Cortex of kidney (tissue), 1 donor: ENCODE results near the gene ETNK2.
"Not testable (repeated sequence)": the region's sequence is repeated elsewhere in the genome, so short reads cannot be mapped to it uniquely, and the experiment has no call there.

Experiments
- DNase-seq: peaks from one replicate; lab custom pipeline; 2025; lab: John Stamatoyannopoulos, UW

ETNK2 gene

DNA sequence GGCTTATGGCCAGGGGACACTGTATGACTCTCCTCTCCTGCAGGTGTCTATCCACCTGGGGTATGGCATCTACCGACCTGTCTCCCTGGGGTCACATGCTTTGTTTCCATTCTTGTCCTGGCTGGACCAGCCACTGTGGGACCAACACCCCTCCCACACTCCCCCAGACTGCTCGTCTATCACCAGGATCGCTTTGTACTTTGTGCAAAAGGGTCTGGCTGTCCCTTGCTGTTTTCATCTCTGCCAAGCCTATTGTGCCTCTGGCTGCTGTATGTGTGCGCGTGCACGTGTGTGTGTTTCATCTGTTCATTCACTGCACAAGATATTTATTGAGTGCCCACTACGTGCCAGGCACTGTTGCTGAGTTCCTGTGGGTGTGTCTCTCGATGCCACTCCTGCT lies 25.5 kb downstream of the ETNK2 start:
- no peak for DNase-seq

- no peak for DNase-seq
Observed at GRCh38 chr1:204125759-204126351, 26.0 kb downstream of the ETNK2 start.

GRCh38 chr1:204124639-204125038 lies 27.2 kb downstream of the ETNK2 start:
- DNase-seq: no peak

DNA sequence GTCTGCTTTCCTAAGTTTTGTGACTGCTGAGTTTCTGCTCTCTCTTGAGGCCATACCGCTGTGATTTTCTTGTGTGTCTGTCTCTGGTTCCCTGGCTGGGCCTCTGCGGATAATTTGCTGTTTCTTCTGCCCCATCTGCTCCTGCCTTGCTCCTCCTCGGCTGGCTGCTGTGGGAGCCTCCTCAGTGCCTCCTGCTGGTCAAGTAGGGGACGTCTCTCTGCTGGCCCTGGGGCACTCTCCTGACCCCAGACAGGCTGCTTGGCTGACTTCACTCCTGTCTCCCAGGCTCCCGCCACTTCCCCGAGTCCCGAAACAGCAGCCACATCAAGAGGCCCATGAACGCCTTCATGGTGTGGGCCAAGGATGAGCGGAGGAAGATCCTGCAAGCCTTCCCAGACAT lies 28.5 kb downstream of the ETNK2 start:
- DNase-seq: no peak

GRCh38 chr1:204121840-204122555 lies 29.8 kb downstream of the ETNK2 start:
- no peak for DNase-seq

- DNase-seq: no peak
Observed at GRCh38 chr1:204116539-204116938, 35.3 kb downstream of the ETNK2 start.

DNA sequence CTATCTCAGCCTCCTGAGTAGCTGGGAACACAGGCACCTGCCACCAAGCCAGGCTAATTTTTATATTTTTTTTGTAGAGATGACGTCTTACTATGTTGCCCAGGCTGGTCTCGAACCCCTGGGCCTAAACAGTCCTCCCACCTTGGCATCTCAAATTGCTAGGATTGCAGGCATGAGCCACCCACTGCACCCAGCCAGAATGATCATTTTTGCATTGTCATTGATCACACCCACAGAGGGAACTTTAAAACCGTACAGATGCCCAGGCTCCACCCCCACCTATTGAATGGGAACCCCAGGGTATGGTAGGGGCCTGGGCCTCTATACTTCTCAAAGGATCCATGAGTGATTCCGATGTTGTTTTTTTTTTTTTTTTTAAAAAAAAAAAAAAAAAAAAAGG lies 36.7 kb downstream of the ETNK2 start:
- no peak for DNase-seq

GRCh38 chr1:204114606-204115005 lies 37.2 kb downstream of the ETNK2 start:
- DNase-seq: no peak

DNA sequence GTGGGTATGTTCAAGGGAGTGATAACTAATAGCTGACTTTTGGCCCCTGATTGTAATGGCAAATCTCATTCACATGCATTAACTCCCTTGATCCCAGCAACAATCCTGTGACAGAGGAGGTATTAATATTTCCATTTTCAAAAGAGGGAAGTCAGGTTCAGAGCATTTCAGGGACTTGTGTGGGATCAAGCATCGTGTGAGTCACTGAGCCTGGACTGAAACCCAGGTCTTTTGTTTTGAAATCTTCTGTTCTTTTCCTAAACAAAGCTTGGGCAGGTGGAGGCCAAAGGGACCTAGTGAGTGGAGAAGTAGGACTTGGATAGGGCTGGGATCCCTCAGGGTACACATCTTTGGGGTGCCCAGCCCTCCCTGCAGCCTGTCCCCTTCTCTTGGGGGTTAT lies 37.9 kb downstream of the ETNK2 start:
- no peak for DNase-seq

GRCh38 chr1:204112876-204113730 lies 38.7 kb downstream of the ETNK2 start:
- no peak for DNase-seq

- no peak for DNase-seq
Observed at GRCh38 chr1:204110894-204111633, 40.8 kb downstream of the ETNK2 start.

DNA sequence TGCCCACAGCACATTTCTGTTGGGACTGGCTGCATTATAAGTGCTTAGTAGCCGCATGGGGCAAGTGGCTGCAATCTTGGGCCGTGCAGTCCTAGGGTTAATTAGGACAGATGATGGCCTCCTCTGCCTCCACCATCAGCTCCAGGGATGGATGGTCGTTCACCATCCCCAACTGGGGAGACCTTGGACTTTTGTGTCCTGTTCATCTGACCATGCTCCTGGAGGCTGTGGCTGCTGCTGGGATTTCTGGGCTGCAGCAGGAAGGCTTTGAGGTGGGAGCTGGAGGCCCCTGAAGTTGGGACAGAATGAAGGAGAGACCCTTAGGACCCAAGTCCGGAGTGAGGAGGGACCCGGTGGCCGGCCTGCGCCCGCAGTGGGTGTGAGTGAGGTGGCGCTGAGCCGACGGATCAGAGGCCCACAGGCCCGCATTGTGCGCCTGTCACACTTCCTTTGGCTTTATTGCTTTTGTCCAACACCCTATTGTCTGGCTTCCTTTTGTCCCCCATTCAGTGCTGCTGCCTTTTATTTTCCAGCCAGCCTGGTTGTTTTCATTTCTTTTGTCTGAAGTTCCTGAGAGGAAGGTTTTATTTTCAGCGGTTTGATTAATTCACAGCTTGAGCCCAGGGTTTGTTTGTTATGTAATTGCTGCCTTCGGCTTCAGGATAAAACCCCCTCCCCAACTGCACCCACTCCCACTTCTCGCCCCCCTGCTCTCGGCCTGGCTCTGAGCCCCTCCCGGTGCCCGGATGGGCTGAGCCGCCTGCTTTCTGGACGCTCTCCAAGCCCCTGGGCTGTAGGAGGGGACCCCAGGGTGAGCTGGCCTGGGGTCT lies 43.3 kb downstream of the ETNK2 start:
- DNase-seq: no peak

DNA sequence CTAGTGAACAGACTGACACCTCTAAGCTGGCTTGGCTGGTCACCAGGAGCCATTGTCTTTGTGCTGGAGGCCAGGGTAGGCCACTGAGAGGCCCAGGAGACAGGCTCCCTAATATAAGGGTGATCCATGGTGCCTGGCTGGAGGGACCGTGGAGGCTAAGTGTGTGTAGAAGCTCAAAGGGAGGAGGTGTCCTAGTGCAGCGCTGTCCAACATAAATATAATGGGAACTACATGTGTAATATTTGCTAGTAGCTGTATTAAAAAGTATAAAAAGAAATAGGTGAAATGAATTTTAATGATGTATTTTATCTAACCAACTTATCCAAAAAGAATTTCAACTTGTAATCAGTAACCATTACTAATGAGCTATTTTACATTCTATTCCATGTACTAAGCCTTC lies 44.0 kb downstream of the ETNK2 start:
- DNase-seq: no peak

DNA sequence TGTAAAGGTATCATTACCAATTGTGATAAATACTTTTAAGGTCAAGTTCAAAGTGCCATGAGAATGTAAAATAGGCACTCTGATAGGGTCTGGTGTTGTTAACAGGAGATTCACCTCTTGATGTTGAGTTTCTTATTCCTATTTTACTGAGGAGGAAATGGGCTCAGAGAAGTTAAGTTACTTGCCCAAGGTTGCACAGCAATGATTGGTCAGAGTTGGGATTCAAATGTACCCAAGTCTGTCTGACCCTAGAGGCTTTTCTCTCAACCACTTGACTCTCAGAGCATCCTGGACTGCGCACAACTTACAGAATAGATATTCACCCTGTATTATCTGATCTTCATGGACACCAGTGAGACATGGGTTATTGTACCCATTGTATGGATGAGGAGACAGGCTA lies 45.0 kb downstream of the ETNK2 start:
- DNase-seq: no peak

GRCh38 chr1:204105131-204105515 lies 46.7 kb downstream of the ETNK2 start:
- DNase-seq: no peak

DNA sequence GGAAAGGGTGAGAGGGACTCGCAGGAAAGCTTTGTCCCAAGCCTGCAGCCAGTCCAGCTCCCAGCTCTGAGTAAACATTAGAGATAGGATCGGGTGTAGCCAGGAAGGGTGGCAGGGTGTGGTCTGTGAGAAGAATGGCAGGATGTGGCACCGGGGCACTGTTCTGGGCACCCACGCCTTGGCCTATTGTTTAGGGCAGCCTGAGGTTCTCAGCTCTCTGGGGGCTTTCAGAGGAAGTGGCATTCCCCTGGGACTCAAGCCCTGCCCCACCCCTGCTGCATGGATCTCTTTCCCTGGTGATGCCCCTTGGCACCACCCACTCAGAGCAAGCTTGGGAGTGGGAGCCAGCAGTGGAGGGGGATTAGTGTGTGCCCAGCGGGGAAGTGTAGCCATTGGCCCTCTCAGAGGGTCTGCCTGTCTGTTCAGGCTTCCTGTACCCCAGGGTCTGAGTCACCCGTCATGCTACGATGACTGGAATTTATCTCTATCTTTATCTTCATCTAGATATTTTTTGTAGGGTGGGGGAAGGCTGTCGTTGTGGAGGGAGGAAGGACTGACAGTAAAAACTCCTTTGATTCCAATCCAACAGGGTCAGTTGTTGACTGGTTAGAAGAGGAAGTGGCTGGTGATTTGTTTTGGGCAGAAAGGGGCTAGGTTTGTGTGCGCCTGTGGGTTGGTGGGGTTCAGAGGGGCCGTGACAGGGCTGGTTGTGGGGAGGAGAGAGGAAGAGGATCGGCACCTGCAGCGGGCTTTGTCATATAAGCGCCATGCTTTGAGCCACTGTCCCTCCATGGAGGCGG lies 47.3 kb downstream of the ETNK2 start:
- DNase-seq: no peak

- no peak for DNase-seq
Observed at GRCh38 chr1:204103431-204103741, 48.5 kb downstream of the ETNK2 start.

- DNase-seq: no peak
Observed at GRCh38 chr1:204102739-204103430, 49.0 kb downstream of the ETNK2 start.

- DNase-seq: no peak
Observed at GRCh38 chr1:204102029-204102611, 49.7 kb downstream of the ETNK2 start.

- DNase-seq: not testable (repeated sequence)
Observed at GRCh38 chr1:204099754-204100153, 52.1 kb downstream of the ETNK2 start.
